Effector CD8-positive, alpha-beta T cell (primary cell): Measurements from ENCODE around the gene POLD4.

Source experiments
- DNase-seq: peaks from one replicate; lab custom pipeline; 2025; lab: John Stamatoyannopoulos, UW

The POLD4 gene

GRCh38 chr11:67371189-67371910 is 18.0 kb upstream of the POLD4 start:
- DNase-seq, result no peak

- no peak for DNase-seq
Measured at GRCh38 chr11:67370351-67371076, 17.2 kb upstream of the POLD4 start.

- DNase-seq, result no peak
Measured at GRCh38 chr11:67369801-67370284, 16.5 kb upstream of the POLD4 start.

GRCh38 chr11:67369275-67369674 is 15.9 kb upstream of the POLD4 start:
- no peak for DNase-seq

GRCh38 chr11:67368621-67369020 is 15.3 kb upstream of the POLD4 start:
- DNase-seq, result no peak

- no peak for DNase-seq
Measured at GRCh38 chr11:67367761-67368227, 14.4 kb upstream of the POLD4 start.

- DNase-seq, result no peak
Measured at GRCh38 chr11:67366961-67367760, 13.8 kb upstream of the POLD4 start.

GRCh38 chr11:67366546-67366945 is 13.2 kb upstream of the POLD4 start:
- no peak for DNase-seq

GRCh38 chr11:67365736-67366444 is 12.5 kb upstream of the POLD4 start:
- DNase-seq, result no peak

GRCh38 chr11:67364783-67365722 is 11.7 kb upstream of the POLD4 start:
- no peak for DNase-seq

GRCh38 chr11:67364169-67364568 is 10.8 kb upstream of the POLD4 start:
- DNase-seq, result no peak

- no peak for DNase-seq
Measured at GRCh38 chr11:67357831-67358670, 4.7 kb upstream of the POLD4 start.

- DNase-seq, result peak; percentile 54
Measured at GRCh38 chr11:67356864-67357561, 3.7 kb upstream of the POLD4 start.

- DNase-seq, result no peak
Measured at GRCh38 chr11:67356387-67356863, 3.1 kb upstream of the POLD4 start.

GRCh38 chr11:67355794-67356386 is 2.5 kb upstream of the POLD4 start:
- DNase-seq, result no peak

GRCh38 chr11:67355023-67355793 is 1.9 kb upstream of the POLD4 start:
- no peak for DNase-seq
